Measurements from ENCODE around the gene GFOD2.
A peak's percentile ranks its signal among the peaks of the same experiment; 100 is the strongest.

GFOD2 gene

GRCh38 chr16:67667817-67668494, 51.2 kb downstream of the GFOD2 start:
- H3K36me3 ChIP-seq (ENCODE audit: insufficient read depth, low read length), result no peaks in the 10 kb centered on the region
- H4K20me1 ChIP-seq (ENCODE audit: insufficient read depth, low read length, poor library complexity, severe bottlenecking), result no peaks in the 10 kb centered on the region
- no peaks in the 10 kb centered on the region for H3K9me3 ChIP-seq (ENCODE audit: insufficient read depth, low read depth, low read length)
- peaks cover 18% of the 10 kb centered on the region for H3K4me1 ChIP-seq (ENCODE audit: insufficient read depth, low read length, poor library complexity, severe bottlenecking)
- TF ChIP-seq EZH2phosphoT487 (IDR thresholded peaks at IDR 0.05; ENCODE audit: borderline replicate concordance) (no peak), CTCF (conservative IDR thresholded peaks at IDR 0.05; ENCODE audit: low read length) (peak; percentile 84)
- peak overlapping the region; percentile 65 for H3K9ac ChIP-seq (ENCODE audit: low read depth, low read length, poor library complexity, severe bottlenecking)
- H3K27me3 ChIP-seq (ENCODE audit: insufficient read depth, low read length, poor library complexity, severe bottlenecking), result no peaks in the 10 kb centered on the region
- no peaks in the 10 kb centered on the region for H3K79me2 ChIP-seq (ENCODE audit: insufficient read depth, low read length)
- H3K4me3 ChIP-seq (ENCODE audit: low read length, poor library complexity, severe bottlenecking), result peak overlapping the region; percentile 75
- H3F3A ChIP-seq (ENCODE audit: low read depth), result no peaks in the 10 kb centered on the region
- no peaks in the 10 kb centered on the region for H3K9me2 ChIP-seq (replicated peaks; ENCODE audit: low read depth, low read length)
- H3K4me2 ChIP-seq (ENCODE audit: low read depth, low read length, poor library complexity, severe bottlenecking), result peak overlapping the region; percentile 79
- 0 out of 2 replicates have a peak overlapping the region, but pooled peaks have one; percentile 42 for H2AFZ ChIP-seq (ENCODE audit: low read length)

- Histone ChIP-seq H3K4me3 (ENCODE audit: low read length, poor library complexity, severe bottlenecking) (peak overlapping the region; percentile 75), H3K9me3 (ENCODE audit: insufficient read depth, low read depth, low read length) (no peaks in the 10 kb centered on the region), H3K4me2 (ENCODE audit: low read depth, low read length, poor library complexity, severe bottlenecking) (peak overlapping the region; percentile 79), H4K20me1 (ENCODE audit: insufficient read depth, low read length, poor library complexity, severe bottlenecking) (no peaks in the 10 kb centered on the region), H3K9ac (ENCODE audit: low read depth, low read length, poor library complexity, severe bottlenecking) (peak overlapping the region; percentile 65), H3K27me3 (ENCODE audit: insufficient read depth, low read length, poor library complexity, severe bottlenecking) (no peaks in the 10 kb centered on the region), H3K9me2 (replicated peaks; ENCODE audit: low read depth, low read length) (no peaks in the 10 kb centered on the region), H3K4me1 (ENCODE audit: insufficient read depth, low read length, poor library complexity, severe bottlenecking) (peaks cover 18% of the 10 kb centered on the region), H3K79me2 (ENCODE audit: insufficient read depth, low read length) (no peaks in the 10 kb centered on the region), H2AFZ (ENCODE audit: low read length) (0 out of 2 replicates have a peak overlapping the region, but pooled peaks have one; percentile 42), H3F3A (ENCODE audit: low read depth) (no peaks in the 10 kb centered on the region), H3K36me3 (ENCODE audit: insufficient read depth, low read length) (no peaks in the 10 kb centered on the region)
- TF ChIP-seq CTCF (conservative IDR thresholded peaks at IDR 0.05; ENCODE audit: low read length), result no peak
- TF ChIP-seq EZH2phosphoT487 (IDR thresholded peaks at IDR 0.05; ENCODE audit: borderline replicate concordance), result no peak
Measured at GRCh38 chr16:67667453-67667816, 51.7 kb downstream of the GFOD2 start.

- Histone ChIP-seq H2AFZ (ENCODE audit: low read length) (peak within 1 kb of the TSS; percentile 85; the same call in 1 of the 2 replicates), H3K9me3 (ENCODE audit: insufficient read depth, low read depth, low read length) (no peaks in the 10 kb centered on the region), H4K20me1 (ENCODE audit: insufficient read depth, low read length, poor library complexity, severe bottlenecking) (no peaks in the 10 kb centered on the region), H3K4me1 (ENCODE audit: insufficient read depth, low read length, poor library complexity, severe bottlenecking) (peaks cover 18% of the 10 kb centered on the region), H3K4me3 (ENCODE audit: low read length, poor library complexity, severe bottlenecking) (peak within 1 kb of the TSS; percentile 75), H3K27me3 (ENCODE audit: insufficient read depth, low read length, poor library complexity, severe bottlenecking) (no peaks in the 10 kb centered on the region), H3K79me2 (ENCODE audit: insufficient read depth, low read length) (no peaks in the 10 kb centered on the region), H3K36me3 (ENCODE audit: insufficient read depth, low read length) (no peaks in the 10 kb centered on the region), H3K9me2 (replicated peaks; ENCODE audit: low read depth, low read length) (no peaks in the 10 kb centered on the region), H3K9ac (ENCODE audit: low read depth, low read length, poor library complexity, severe bottlenecking) (peak within 1 kb of the TSS; percentile 65), H3K4me2 (ENCODE audit: low read depth, low read length, poor library complexity, severe bottlenecking) (peak within 1 kb of the TSS; percentile 79), H3F3A (ENCODE audit: low read depth) (no peaks in the 10 kb centered on the region)
- TF ChIP-seq EZH2phosphoT487 (IDR thresholded peaks at IDR 0.05; ENCODE audit: borderline replicate concordance), result no peak
- no peak for TF ChIP-seq CTCF (conservative IDR thresholded peaks at IDR 0.05; ENCODE audit: low read length)
Measured at GRCh38 chr16:67666559-67667452, 52.3 kb downstream of the GFOD2 start, which contains the start of the genes C16orf86 and ENKD1. Gene C16orf86, plus strand, starts transcription at chr16:67666814. Its CDS starts 157 bp downstream, at chr16:67666971. Gene ENKD1, minus strand, starts transcription at chr16:67666750. Its CDS starts 308 bp downstream, at chr16:67666442.

Data from Loucy (cell line).